Nephron progenitor cell (in vitro differentiated cells): ENCODE data around the gene TMEM132A.
A peak's percentile ranks its signal among the peaks of the same experiment; 100 is the strongest.

Experiments used
- DNase-seq: peaks from one replicate; pipeline ENCODE4 v3.0.0; 2021
- H3K27ac Mint-ChIP-seq: 2 replicates; pipeline ENCODE4 v1.8.0; 2021; ENCODE audit warnings: mild to moderate bottlenecking, moderate library complexity, mixed read lengths
- H3K27me3 Mint-ChIP-seq: 2 replicates; pipeline ENCODE4 v1.8.0; 2021; ENCODE audit warnings: mild to moderate bottlenecking, low read depth, mixed read lengths; ENCODE audit not compliant: poor library complexity
- H3K36me3 Mint-ChIP-seq: 2 replicates; pipeline ENCODE4 v1.8.0; 2021; ENCODE audit warnings: low read depth, mixed read lengths
- H3K4me1 Mint-ChIP-seq: 2 replicates; pipeline ENCODE4 v1.8.0; 2021; ENCODE audit warnings: mixed read lengths
- H3K4me3 Mint-ChIP-seq: 2 replicates; pipeline ENCODE4 v1.8.0; 2021; ENCODE audit warnings: mild to moderate bottlenecking, moderate library complexity, mixed read lengths
- H3K9me3 Mint-ChIP-seq: 2 replicates; pipeline ENCODE4 v1.8.0; 2021; ENCODE audit warnings: mild to moderate bottlenecking, moderate library complexity, mixed read lengths
- TF ChIP-seq, protein P1 (sequence below): fragments of 200-600 bp; sonication (generic); IDR thresholded peaks from 2 replicates; pipeline ENCODE4 v1.5.0; 2021; ENCODE audit warnings: antibody characterized with exemption

The TMEM132A gene

DNA sequence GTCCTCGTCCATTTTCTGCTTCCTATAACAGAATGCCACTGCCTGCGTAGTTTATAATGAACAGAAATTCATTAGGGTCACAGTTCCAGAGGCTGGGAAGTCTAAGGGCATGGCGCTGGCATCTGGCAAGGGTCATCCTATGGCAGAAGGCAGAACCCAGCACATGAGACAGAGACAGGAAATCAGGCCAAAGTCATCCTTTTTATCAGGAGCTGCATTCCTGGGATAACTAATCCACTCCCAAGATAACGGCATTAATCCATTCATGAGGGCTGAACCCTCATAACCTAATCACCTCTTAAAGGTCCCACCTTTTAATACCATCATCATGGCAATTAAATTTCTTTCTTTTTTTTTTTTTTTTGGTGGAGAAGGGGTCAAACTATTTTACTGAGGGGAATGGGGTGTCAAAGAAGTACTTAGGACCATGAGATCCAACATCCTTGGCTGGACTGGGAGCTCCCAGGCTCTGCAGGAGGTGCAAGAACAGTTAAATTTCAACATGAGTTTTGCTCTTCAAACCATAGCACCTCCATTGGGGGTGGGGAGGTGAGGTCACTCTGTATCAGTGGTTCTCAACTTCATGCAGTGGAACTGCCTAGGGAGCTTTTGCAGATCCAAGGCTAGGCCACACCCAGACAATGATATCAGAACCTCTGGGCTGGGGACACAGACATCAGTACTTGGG is 5.9 kb upstream of the TMEM132A start:
- H3K9me3 Mint-ChIP-seq = no peaks in the 10 kb centered on the region
- H3K27ac Mint-ChIP-seq = no peak overlapping the region
- TF ChIP-seq, protein P1, sequence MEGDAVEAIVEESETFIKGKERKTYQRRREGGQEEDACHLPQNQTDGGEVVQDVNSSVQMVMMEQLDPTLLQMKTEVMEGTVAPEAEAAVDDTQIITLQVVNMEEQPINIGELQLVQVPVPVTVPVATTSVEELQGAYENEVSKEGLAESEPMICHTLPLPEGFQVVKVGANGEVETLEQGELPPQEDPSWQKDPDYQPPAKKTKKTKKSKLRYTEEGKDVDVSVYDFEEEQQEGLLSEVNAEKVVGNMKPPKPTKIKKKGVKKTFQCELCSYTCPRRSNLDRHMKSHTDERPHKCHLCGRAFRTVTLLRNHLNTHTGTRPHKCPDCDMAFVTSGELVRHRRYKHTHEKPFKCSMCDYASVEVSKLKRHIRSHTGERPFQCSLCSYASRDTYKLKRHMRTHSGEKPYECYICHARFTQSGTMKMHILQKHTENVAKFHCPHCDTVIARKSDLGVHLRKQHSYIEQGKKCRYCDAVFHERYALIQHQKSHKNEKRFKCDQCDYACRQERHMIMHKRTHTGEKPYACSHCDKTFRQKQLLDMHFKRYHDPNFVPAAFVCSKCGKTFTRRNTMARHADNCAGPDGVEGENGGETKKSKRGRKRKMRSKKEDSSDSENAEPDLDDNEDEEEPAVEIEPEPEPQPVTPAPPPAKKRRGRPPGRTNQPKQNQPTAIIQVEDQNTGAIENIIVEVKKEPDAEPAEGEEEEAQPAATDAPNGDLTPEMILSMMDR = no peak
- peaks cover 69% of the 10 kb centered on the region for H3K4me1 Mint-ChIP-seq
- H3K27me3 Mint-ChIP-seq = peaks cover 8% of the 10 kb centered on the region
- no peak for DNase-seq
- no peak overlapping the region for H3K4me3 Mint-ChIP-seq
- peaks cover 39% of the 10 kb centered on the region for H3K36me3 Mint-ChIP-seq

DNA sequence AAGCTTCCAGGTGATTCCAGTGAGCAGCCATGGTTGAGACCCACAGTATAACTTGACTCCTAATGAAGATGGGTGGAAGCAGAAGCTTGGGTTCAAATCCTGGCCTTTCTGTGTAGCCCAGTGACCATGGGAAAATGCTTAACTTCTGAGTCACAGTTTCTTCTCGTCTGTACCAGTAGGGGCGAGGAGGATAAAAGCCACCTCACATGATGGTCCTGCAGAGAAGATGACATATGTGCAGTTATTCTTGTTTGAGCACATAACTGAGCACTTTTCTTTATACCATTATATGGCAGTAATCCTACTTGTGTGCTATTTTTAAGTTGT is 5.4 kb upstream of the TMEM132A start:
- no peaks in the 10 kb centered on the region for H3K9me3 Mint-ChIP-seq
- H3K36me3 Mint-ChIP-seq = peaks cover 39% of the 10 kb centered on the region
- DNase-seq = no peak
- no peak overlapping the region for H3K4me3 Mint-ChIP-seq
- TF ChIP-seq, protein P1 = no peak
- peaks cover 8% of the 10 kb centered on the region for H3K27me3 Mint-ChIP-seq
- peaks cover 67% of the 10 kb centered on the region for H3K4me1 Mint-ChIP-seq
- H3K27ac Mint-ChIP-seq = no peak overlapping the region

DNA sequence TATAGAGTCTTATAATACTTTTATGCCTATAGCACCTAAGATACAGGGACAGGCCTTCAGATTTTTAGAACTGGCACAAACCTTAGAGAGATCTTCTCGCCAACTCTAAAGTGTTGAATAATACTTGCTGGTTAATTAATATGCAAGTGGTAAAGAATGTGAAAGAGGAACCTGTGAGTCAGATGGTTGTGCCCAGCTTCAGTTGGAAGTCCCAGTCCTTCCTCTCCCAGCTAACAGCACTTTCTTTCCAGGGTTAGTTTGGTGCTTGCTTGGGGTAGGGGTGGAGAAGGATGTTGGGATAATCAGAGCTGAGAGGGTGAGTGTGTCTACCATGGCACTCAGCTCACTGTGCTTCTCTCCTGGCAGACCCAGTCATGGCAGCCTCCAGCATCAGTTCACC is 4.9 kb upstream of the TMEM132A start:
- TF ChIP-seq, protein P1 = no peak
- no peaks in the 10 kb centered on the region for H3K9me3 Mint-ChIP-seq
- no peak overlapping the region for H3K4me3 Mint-ChIP-seq
- H3K27me3 Mint-ChIP-seq = peaks cover 8% of the 10 kb centered on the region
- H3K36me3 Mint-ChIP-seq = peaks cover 39% of the 10 kb centered on the region
- no peak for DNase-seq
- peaks cover 66% of the 10 kb centered on the region for H3K4me1 Mint-ChIP-seq
- H3K27ac Mint-ChIP-seq = no peak overlapping the region

DNA sequence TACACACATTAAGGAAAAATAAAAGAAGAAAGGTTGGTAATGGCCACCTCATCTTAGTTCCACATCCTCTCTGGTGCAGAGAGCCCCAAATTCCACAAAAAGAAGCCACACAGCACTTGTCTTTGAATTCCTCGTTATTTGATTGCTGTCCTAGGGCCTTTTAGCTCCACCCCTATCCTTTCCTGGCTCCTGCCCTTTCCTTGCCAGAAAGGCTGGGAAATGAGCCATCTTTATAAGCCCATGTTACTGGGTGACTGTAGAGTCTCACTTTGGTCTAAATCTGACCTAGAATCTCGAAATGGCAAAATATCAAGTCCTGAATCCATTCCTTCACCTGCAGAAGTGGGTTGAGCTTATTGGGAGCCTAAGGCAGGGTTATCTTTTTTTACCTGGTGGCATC is 4.3 kb upstream of the TMEM132A start:
- no peaks in the 10 kb centered on the region for H3K9me3 Mint-ChIP-seq
- H3K27me3 Mint-ChIP-seq = peaks cover 8% of the 10 kb centered on the region
- H3K36me3 Mint-ChIP-seq = peaks cover 39% of the 10 kb centered on the region
- DNase-seq = no peak
- no peak overlapping the region for H3K4me3 Mint-ChIP-seq
- peaks cover 63% of the 10 kb centered on the region for H3K4me1 Mint-ChIP-seq
- TF ChIP-seq, protein P1 = no peak
- no peak overlapping the region for H3K27ac Mint-ChIP-seq

DNA sequence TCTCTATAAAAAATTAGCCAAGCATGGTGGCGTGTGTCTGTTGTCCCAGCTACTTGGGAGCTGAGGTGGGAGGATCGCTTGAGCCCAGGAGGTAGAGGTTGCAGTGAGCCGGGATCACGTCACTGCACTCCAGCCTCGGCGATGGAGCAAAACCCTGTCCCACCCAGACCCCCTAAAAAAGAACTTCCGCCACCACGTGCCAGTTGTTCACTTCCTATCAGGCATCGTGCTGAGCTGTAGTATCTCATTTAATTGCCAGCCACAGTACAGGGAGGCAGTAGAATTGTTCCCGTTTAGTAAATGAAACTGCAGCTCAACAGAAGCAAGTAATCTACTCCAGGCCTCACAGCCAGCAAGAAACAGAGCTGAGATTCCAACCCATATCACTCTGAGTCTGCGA is 3.0 kb upstream of the TMEM132A start:
- peaks cover 40% of the 10 kb centered on the region for H3K36me3 Mint-ChIP-seq
- DNase-seq = no peak
- no peaks in the 10 kb centered on the region for H3K9me3 Mint-ChIP-seq
- TF ChIP-seq, protein P1 = no peak
- H3K27ac Mint-ChIP-seq = no peak overlapping the region
- H3K27me3 Mint-ChIP-seq = peaks cover 8% of the 10 kb centered on the region
- no peak overlapping the region for H3K4me3 Mint-ChIP-seq
- peaks cover 62% of the 10 kb centered on the region for H3K4me1 Mint-ChIP-seq

DNA sequence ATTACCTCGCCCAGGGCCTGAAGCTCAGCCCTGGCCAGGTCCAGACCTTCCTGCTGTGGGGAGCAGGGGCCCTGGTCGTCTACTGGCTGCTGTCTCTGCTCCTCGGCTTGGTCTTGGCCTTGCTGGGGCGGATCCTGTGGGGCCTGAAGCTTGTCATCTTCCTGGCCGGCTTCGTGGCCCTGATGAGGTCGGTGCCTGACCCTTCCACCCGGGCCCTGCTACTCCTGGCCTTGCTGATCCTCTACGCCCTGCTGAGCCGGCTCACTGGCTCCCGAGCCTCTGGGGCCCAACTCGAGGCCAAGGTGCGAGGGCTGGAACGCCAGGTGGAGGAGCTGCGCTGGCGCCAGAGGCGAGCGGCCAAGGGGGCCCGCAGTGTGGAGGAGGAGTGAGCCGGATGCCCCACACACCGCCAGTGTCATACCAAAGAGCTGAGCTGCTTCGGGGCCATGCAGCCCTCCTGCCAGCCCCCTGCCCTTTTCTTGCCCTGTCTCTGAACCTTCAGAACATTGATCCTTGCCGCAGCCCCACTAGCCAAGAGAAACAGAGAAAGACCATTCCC is 2.4 kb upstream of the TMEM132A start:
- peaks cover 62% of the 10 kb centered on the region for H3K4me1 Mint-ChIP-seq
- H3K27ac Mint-ChIP-seq = peak overlapping the region; percentile 92
- peak overlapping the region; percentile 14 for H3K4me3 Mint-ChIP-seq
- peaks cover 8% of the 10 kb centered on the region for H3K27me3 Mint-ChIP-seq
- no peaks in the 10 kb centered on the region for H3K9me3 Mint-ChIP-seq
- TF ChIP-seq, protein P1 = no peak
- H3K36me3 Mint-ChIP-seq = peaks cover 46% of the 10 kb centered on the region
- no peak for DNase-seq
